Esophagus squamous epithelium (tissue), 5 donors: ENCODE measurements around the gene ELL2. TPM values are rescaled to one million over a fixed set of nuclear protein-coding genes. Genes with fewer than 3 reads are reported as not detected.
A peak's percentile ranks its signal among the peaks of the same experiment; 100 is the strongest.

Source experiments
- DNase-seq: peaks from one replicate; lab custom pipeline; 2025; lab: John Stamatoyannopoulos, UW
- H3K27ac ChIP-seq, 4 donors: fragments of 200-600 bp; sonication (generic); one replicate each; pipeline ENCODE4 v1.5.1; 2016 to 2019; ENCODE audit warnings: mild to moderate bottlenecking in 1 of 4
- H3K27me3 ChIP-seq, 4 donors: fragments of 200-600 bp; sonication (generic); 1 replicate in 3 of 4; 2 replicates in 1 of 4; pipeline versions ENCODE4 v1.5.1 to v1.6.0; 2017 to 2021; ENCODE audit warnings: antibody characterized with exemption in 1 of 4
- H3K36me3 ChIP-seq, 3 donors: fragments of 200-600 bp; sonication (generic); one replicate each; pipeline ENCODE4 v1.5.1; 2016 to 2019
- H3K4me1 ChIP-seq, 3 donors: fragments of 200-600 bp; sonication (generic); one replicate each; pipeline ENCODE4 v1.5.1; 2017 to 2019
- H3K4me3 ChIP-seq, 4 donors: fragments of 200-600 bp; sonication (generic); 1 replicate in 3 of 4; 2 replicates in 1 of 4; pipeline ENCODE4 v1.5.1; 2016 to 2019; ENCODE audit warnings: mild to moderate bottlenecking in 2 of 4, moderate library complexity in 1 of 4
- H3K9me3 ChIP-seq, 3 donors: fragments of 200-600 bp; sonication (generic); one replicate each; pipeline ENCODE4 v1.5.1; 2016 to 2019
- CTCF ChIP-seq, 6 experiments: fragments of 450-650 bp in 4 of 6; fragments of 200-600 bp in 2 of 6; sonication (generic) in 2 of 6; IDR thresholded peaks; one replicate each; pipeline ENCODE4 v1.5.1; 2016 to 2019; ENCODE audit warnings: antibody characterized with exemption in 6 of 6, mild to moderate bottlenecking in 4 of 6, moderate library complexity in 4 of 6
- POLR2A ChIP-seq, 4 donors: fragments of 450-650 bp; IDR thresholded peaks; one replicate each; pipeline ENCODE4 v1.6.1; 2017; ENCODE audit warnings: antibody characterized with exemption in 4 of 4, mild to moderate bottlenecking in 4 of 4, moderate library complexity in 3 of 4
- WGBS, 2 donors: methylation state at CpG; one replicate each; pipeline ENCODE4 v1.1.5; 2018; 5-methylcytosine and 5-hydroxymethylcytosine counted together
- intact Hi-C: fragments of 100-400 bp; cut with DNase I; formaldehyde crosslinking; loops from one replicate; pipeline ENCODE4 v1.15.0; 2022
- total RNA-seq, 4 donors: library from RNA; depleted of rRNA; stranded (reverse); fragments of >200 nt; gene quantifications; one replicate each; pipeline ENCODE4 v1.1.0, GENCODE V29; 2016
- donor health status: DM: yes; HTN: yes; CAD: no.

ELL2 gene
- total RNA-seq, 4 donors from 2014 or later = 74.9 to 124 (median 121) TPM

GRCh38 chr5:95861221-95861863 lies 100.3 kb downstream of the ELL2 start:
- Histone ChIP-seq H3K27ac (peak overlapping the region; percentile 46 to 94 (median 88)), H3K27me3 (no peaks in the 10 kb centered on the region), H3K4me1 (peaks cover 20 to 92% (median 60%) of the 10 kb centered on the region in 3 donors), H3K9me3 (no peaks in the 10 kb centered on the region), H3K36me3 (no peaks in the 10 kb centered on the region), H3K4me3 (no peak overlapping the region)
- 32 to 73% methylated on average over 14 of the region's 14 CpGs for WGBS, 2 donors
- DNase-seq = peak; percentile 13
- intact Hi-C loops = no loop called here
- no peak for TF ChIP-seq CTCF (IDR thresholded peaks at IDR 0.05)
- TF ChIP-seq POLR2A (IDR thresholded peaks at IDR 0.05) = peak in 1 of 4 donors; percentile 49

- 52 to 59% methylated on average over 4 of the region's 4 CpGs for WGBS, 2 donors
- Histone ChIP-seq H3K27me3 (no peaks in the 10 kb centered on the region), H3K4me3 (no peak overlapping the region), H3K4me1 (peaks cover 20 to 86% (median 63%) of the 10 kb centered on the region in 3 donors), H3K36me3 (no peaks in the 10 kb centered on the region), H3K27ac (peak overlapping the region; percentile 78 to 95 (median 94)), H3K9me3 (no peaks in the 10 kb centered on the region)
- no peak for TF ChIP-seq POLR2A (IDR thresholded peaks at IDR 0.05)
- no peak for TF ChIP-seq CTCF (IDR thresholded peaks at IDR 0.05)
- intact Hi-C loops = loop anchor here (5.0 kb wide), 1 partner anchor 478 kb away; no protein-coding TSS in a partner anchor
- no peak for DNase-seq
Measured at GRCh38 chr5:95859661-95860060, 102.0 kb downstream of the ELL2 start.

GRCh38 chr5:95858661-95859595 lies 102.7 kb downstream of the ELL2 start:
- intact Hi-C loops = loop anchor here (5.0 kb wide), 1 partner anchor 478 kb away; no protein-coding TSS in a partner anchor
- Histone ChIP-seq H3K27ac (peak overlapping the region; percentile 78 to 95 (median 94)), H3K4me1 (peaks cover 20 to 79% (median 60%) of the 10 kb centered on the region in 3 donors)

GRCh38 chr5:95858023-95858461 lies 103.6 kb downstream of the ELL2 start:
- H3K4me3 ChIP-seq = peak overlapping the region in 2 of 4 donors; percentile 34 to 58
- WGBS, 2 donors = 24 to 44% methylated on average over 8 of the region's 8 CpGs
- DNase-seq = no peak

More at GRCh38 chr5:95858661-95859595, 102.7 kb downstream of the ELL2 start:
- DNase-seq = peak; percentile 41
- no peaks in the 10 kb centered on the region for H3K27me3 ChIP-seq
- peak in 1 of 4 donors; percentile 44 for TF ChIP-seq POLR2A (IDR thresholded peaks at IDR 0.05)
- peak; percentile 90 to 99 (median 98) for TF ChIP-seq CTCF (IDR thresholded peaks at IDR 0.05)
- peak overlapping the region in 3 of 4 donors; percentile 28 to 58 (median 34) for H3K4me3 ChIP-seq
- H3K9me3 ChIP-seq = no peaks in the 10 kb centered on the region
- WGBS, 2 donors = 8 to 15% methylated on average over 9 to 12 of the region's 28 CpGs
- H3K36me3 ChIP-seq = no peaks in the 10 kb centered on the region

More at GRCh38 chr5:95858023-95858461, 103.6 kb downstream of the ELL2 start:
- peak overlapping the region; percentile 78 to 95 (median 94) for H3K27ac ChIP-seq
- intact Hi-C loops = loop anchor here (5.0 kb wide), 1 partner anchor 479 kb away; no protein-coding TSS in a partner anchor
- no peak for TF ChIP-seq CTCF (IDR thresholded peaks at IDR 0.05)
- TF ChIP-seq POLR2A (IDR thresholded peaks at IDR 0.05) = no peak
- H3K36me3 ChIP-seq = no peaks in the 10 kb centered on the region
- H3K9me3 ChIP-seq = no peaks in the 10 kb centered on the region
- no peaks in the 10 kb centered on the region for H3K27me3 ChIP-seq
- H3K4me1 ChIP-seq = peaks cover 20 to 70% (median 57%) of the 10 kb centered on the region in 3 donors
